ENCODE measurements around the gene PRDX3. TPM values are rescaled to one million over a fixed set of nuclear protein-coding genes. Genes with fewer than 3 reads are reported as not detected.
A peak's percentile ranks its signal among the peaks of the same experiment; 100 is the strongest.

Gene PRDX3
- total RNA-seq, 3 donors from 2014 or later (not counting 1 experiment from before 2014, with no cell fraction given), result 12.5 to 17.4 (median 15.3) TPM

DNA sequence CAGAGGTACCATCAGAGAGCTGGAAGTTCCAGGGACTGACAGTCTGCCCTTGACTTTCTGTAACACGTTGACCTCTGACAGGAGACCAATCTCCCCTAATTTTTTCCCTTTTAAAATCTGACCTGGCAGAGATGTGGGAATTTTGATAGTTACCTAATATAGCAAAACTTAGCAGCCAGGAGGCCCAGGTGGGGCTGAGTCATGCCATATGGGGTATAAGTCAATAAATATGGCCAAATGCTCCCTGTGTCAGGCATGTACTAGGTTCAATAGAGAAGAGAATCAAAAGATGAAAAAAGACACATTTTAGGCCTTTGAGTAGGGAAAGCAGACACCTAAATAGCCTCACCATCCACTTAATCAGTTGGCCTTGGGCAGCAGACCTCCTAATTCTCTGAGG, 22.6 kb upstream of the PRDX3 start:
- peaks cover 20 to 24% of the 10 kb centered on the region in 2 donors for H3K4me1 Mint-ChIP-seq
- no peak overlapping the region for H3K4me3 ChIP-seq (ENCODE audit: low read length)
- TF ChIP-seq CTCF (IDR thresholded peaks at IDR 0.05), result no peak
- no peaks in the 10 kb centered on the region for H3K27me3 ChIP-seq (ENCODE audit: control insufficient read depth, insufficient read depth, low read length)
- peaks cover 6% of the 10 kb centered on the region for H3K4me1 ChIP-seq (ENCODE audit: control insufficient read depth, insufficient read depth, low read length)
- 86% methylated on average over 1 of the region's 1 CpG for WGBS (ENCODE audit: insufficient coverage)
- H3K9me3 Mint-ChIP-seq, result no peaks in the 10 kb centered on the region
- H3K27ac ChIP-seq (ENCODE audit: low read length), result no peak overlapping the region
- H3K36me3 ChIP-seq (ENCODE audit: control insufficient read depth, insufficient read depth, low read length), result no peaks in the 10 kb centered on the region
- H3K36me3 Mint-ChIP-seq, result no peaks in the 10 kb centered on the region
- H3K27ac Mint-ChIP-seq, result no peak overlapping the region
- intact Hi-C loops (cut with micrococcal nuclease), result no loop called here
- peaks cover 0 to 2% of the 10 kb centered on the region in 2 donors for H3K27me3 Mint-ChIP-seq (ENCODE audit: low read depth in 2 of 2)
- DNase-seq (no peak), ATAC-seq (no peak)
- H3K4me3 Mint-ChIP-seq, result no peak overlapping the region
- no peaks in the 10 kb centered on the region for H3K9me3 ChIP-seq (ENCODE audit: control insufficient read depth, insufficient read depth, low read length)

DNA sequence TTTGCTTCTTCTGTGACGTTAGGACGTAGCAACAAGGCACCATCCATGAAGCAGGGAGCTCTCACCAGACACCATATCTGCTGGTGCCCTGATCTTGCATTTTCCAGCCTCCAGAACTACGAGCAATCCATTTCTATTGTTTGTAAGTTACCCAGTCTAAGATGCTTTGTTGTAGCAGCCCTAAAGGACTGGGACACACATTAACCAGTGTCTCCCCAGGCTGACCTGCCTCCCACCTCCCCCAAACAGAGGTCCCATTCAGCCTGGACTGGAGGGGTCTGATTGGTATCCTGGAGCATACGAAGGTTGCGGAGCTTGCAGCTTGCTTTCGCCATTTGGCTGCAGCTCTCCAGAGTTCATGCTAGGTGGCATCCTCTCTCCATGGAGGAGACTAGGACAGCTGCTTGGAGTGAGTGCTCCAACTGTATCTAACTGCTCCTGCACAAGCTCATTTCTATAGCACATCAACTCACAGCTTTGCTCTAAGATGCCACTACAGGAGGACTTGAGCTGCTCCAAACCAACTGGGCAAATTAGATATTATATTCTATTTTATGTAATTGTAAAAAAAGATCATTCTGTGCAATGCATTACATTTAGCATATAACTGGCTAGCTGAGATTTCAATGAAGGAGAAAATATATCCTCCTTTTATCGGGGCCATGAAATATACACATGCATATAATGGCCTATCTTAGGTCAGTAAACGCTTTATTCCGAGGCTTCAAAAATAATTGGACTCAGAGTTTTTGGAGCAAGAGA, 20.8 kb upstream of the PRDX3 start:
- no peaks in the 10 kb centered on the region for H3K27me3 ChIP-seq (ENCODE audit: control insufficient read depth, insufficient read depth, low read length)
- no peak overlapping the region for H3K4me3 ChIP-seq (ENCODE audit: low read length)
- TF ChIP-seq CTCF (IDR thresholded peaks at IDR 0.05), result peak; percentile 33
- no peaks in the 10 kb centered on the region for H3K9me3 Mint-ChIP-seq
- no peaks in the 10 kb centered on the region for H3K4me1 ChIP-seq (ENCODE audit: control insufficient read depth, insufficient read depth, low read length)
- H3K4me3 Mint-ChIP-seq, result no peak overlapping the region
- no peaks in the 10 kb centered on the region for H3K9me3 ChIP-seq (ENCODE audit: control insufficient read depth, insufficient read depth, low read length)
- no peak overlapping the region for H3K27ac ChIP-seq (ENCODE audit: low read length)
- intact Hi-C loops (cut with micrococcal nuclease), result loop anchor here (1.0 to 2.0 kb wide), 2 partner anchors 218 to 245 kb away; no protein-coding TSS in a partner anchor
- ATAC-seq (peak; percentile 57 to 85 (median 57)), DNase-seq (peak in 1 of 2 donors; percentile 76)
- H3K36me3 Mint-ChIP-seq, result no peaks in the 10 kb centered on the region
- H3K4me1 Mint-ChIP-seq, result peaks cover 16 to 20% of the 10 kb centered on the region in 2 donors
- H3K27ac Mint-ChIP-seq, result peak overlapping the region in 1 of 2 donors; percentile 29
- peaks cover 0 to 2% of the 10 kb centered on the region in 2 donors for H3K27me3 Mint-ChIP-seq (ENCODE audit: low read depth in 2 of 2)
- no peaks in the 10 kb centered on the region for H3K36me3 ChIP-seq (ENCODE audit: control insufficient read depth, insufficient read depth, low read length)
- 55% methylated on average over 8 of the region's 9 CpGs for WGBS (ENCODE audit: insufficient coverage)

DNA sequence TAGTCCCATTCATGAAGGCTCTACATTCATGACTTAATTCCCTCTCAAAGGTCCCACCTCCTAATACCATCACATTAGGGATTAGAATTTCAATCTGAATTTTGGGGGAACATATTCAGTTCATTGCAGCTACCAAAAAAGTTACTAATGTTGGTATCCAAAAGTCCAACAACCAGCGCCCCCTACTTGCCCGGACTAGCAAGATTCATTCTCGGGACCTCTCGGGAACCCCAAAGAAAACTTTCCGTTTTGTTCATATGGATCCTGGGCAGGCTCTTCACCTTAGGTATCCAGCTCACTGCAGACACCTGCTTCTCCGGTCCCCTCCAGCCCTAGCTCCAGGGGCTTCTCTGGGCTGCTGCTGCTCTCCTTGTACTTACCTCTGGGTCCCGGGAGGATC, 19.8 kb upstream of the PRDX3 start:
- Mint-ChIP-seq H3K27ac (peak overlapping the region; percentile 50 to 75), H3K4me3 (no peak overlapping the region)

More for the DNA sequence above, 19.8 kb upstream of the PRDX3 start:
- H3K27me3 ChIP-seq (ENCODE audit: control insufficient read depth, insufficient read depth, low read length), result no peaks in the 10 kb centered on the region
- DNase-seq (peak in 1 of 2 donors; percentile 52), ATAC-seq (no peak)
- Mint-ChIP-seq H3K9me3 (no peaks in the 10 kb centered on the region), H3K4me1 (peaks cover 16 to 20% of the 10 kb centered on the region in 2 donors), H3K36me3 (no peaks in the 10 kb centered on the region), H3K27me3 (ENCODE audit: low read depth in 2 of 2) (peaks cover 0 to 2% of the 10 kb centered on the region in 2 donors)
- H3K4me1 ChIP-seq (ENCODE audit: control insufficient read depth, insufficient read depth, low read length), result no peaks in the 10 kb centered on the region
- no peak overlapping the region for H3K4me3 ChIP-seq (ENCODE audit: low read length)
- no peak overlapping the region for H3K27ac ChIP-seq (ENCODE audit: low read length)
- WGBS (ENCODE audit: insufficient coverage), result 44% methylated on average over 7 of the region's 7 CpGs
- no peaks in the 10 kb centered on the region for H3K36me3 ChIP-seq (ENCODE audit: control insufficient read depth, insufficient read depth, low read length)
- TF ChIP-seq CTCF (IDR thresholded peaks at IDR 0.05), result peak; percentile 8
- no peaks in the 10 kb centered on the region for H3K9me3 ChIP-seq (ENCODE audit: control insufficient read depth, insufficient read depth, low read length)
- intact Hi-C loops (cut with micrococcal nuclease), result loop anchor here (2.0 kb wide), 1 partner anchor 246 kb away; no protein-coding TSS in a partner anchor
